Effector memory CD4-positive, alpha-beta T cell (primary cell): ENCODE measurements around the gene RPL13.

Source experiments
- DNase-seq, 3 donors: peaks; one replicate each; pipeline ENCODE4 v3.0.0-alpha.2; 2020
- H3K27ac ChIP-seq: 2 replicates; pipeline ENCODE4 v1.7.0; 2013; ENCODE audit warnings: mild to moderate bottlenecking, low read length, moderate library complexity; ENCODE audit not compliant: insufficient read depth, poor library complexity, severe bottlenecking
- H3K27me3 ChIP-seq: replicated peaks from 2 replicates; pipeline ENCODE4 v1.7.0; 2013; ENCODE audit warnings: mild to moderate bottlenecking, low read length; ENCODE audit not compliant: insufficient read depth, control insufficient read depth, poor library complexity, severe bottlenecking
- H3K36me3 ChIP-seq: 2 replicates; pipeline ENCODE4 v1.7.0; 2013; ENCODE audit warnings: mild to moderate bottlenecking, low read length, moderate library complexity; ENCODE audit not compliant: control insufficient read depth, insufficient read depth
- H3K4me1 ChIP-seq: 2 replicates; pipeline ENCODE4 v1.7.0; 2013; ENCODE audit warnings: low read length, mild to moderate bottlenecking; ENCODE audit not compliant: control insufficient read depth, insufficient read depth, poor library complexity, severe bottlenecking
- H3K4me3 ChIP-seq: 2 replicates; pipeline ENCODE4 v1.7.0; 2013; ENCODE audit warnings: low read length, low read depth, mild to moderate bottlenecking; ENCODE audit not compliant: insufficient read depth, poor library complexity, severe bottlenecking
- H3K9me3 ChIP-seq: 2 replicates; pipeline ENCODE4 v1.7.0; 2013; ENCODE audit warnings: mild to moderate bottlenecking, low read length, moderate library complexity; ENCODE audit not compliant: control insufficient read depth
- total RNA-seq, 3 donors: gene quantifications; one replicate each; lab custom pipeline; 2026; lab: John Stamatoyannopoulos, UW

Gene RPL13
- total RNA-seq = 1,517 to 3,167 (median 2,302) reads per million in 3 donors

DNA sequence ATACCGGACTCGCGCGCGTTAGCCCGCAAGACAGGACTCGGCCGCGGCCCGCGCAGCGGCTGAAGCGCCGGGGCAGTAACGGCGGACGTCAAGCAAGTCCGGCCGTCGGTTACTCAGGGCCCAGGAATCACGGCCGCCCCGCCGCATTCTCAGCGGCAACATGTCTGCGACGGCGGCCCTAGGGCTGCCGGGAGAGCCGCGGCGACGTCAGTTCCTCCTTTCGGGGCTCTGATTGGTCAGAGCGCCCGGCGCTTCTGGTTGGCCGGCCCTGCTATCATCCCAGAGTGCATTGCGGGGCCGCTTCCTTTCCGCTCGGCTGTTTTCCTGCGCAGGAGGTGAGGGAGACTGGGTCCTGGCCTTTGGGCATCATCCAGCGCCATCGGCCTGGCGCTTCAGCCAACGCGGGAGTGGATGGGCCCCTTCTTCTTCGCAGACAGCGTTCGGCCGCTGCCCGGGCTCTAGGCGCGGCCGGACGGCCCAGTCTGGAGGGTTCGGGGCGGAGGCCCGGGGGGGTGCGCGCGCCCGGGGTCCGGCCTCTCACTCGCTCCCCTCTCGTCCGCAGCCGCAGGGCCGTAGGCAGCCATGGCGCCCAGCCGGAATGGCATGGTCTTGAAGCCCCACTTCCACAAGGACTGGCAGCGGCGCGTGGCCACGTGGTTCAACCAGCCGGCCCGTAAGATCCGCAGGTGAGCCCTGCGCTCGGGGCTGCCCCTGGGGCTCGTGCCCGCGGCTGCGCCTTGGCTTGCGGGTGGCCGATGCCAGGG is at the start of gene RPL13:
TSS of gene RPL13 (plus strand) at position 305 of the 764 bp plus-strand sequence. CDS start at position 583, 278 bp downstream.
- DNase-seq = peak; percentile 86 to 89 (median 86)
- Histone ChIP-seq H3K4me3 (peak within 1 kb of the TSS; percentile 70), H3K27me3 (no peaks in the 10 kb centered on the region), H3K4me1 (peaks cover 33% of the 10 kb centered on the region), H3K27ac (peak within 1 kb of the TSS; percentile 92), H3K36me3 (peaks cover 24% of the 10 kb centered on the region), H3K9me3 (no peaks in the 10 kb centered on the region)

DNA sequence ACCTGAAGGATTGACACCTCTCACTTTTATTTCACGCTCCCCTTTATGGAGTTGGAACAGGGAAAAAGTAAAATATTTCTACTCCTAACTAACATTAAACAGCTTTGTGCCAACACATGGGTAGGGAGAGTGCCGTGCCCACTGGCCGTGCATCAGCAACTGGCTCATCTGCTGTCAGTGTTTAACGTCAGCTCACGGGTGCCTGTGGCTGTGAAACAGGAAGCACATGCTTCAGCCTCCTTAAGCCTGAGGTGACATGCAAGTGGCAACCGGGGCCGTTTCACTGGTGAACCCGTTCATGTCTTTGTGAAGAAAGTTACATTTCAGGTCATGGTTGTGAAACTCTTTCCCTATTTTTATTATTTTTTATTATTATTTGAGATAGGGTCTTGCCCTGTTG is 49.1 kb upstream of the RPL13 start:
- no peaks in the 10 kb centered on the region for H3K27me3 ChIP-seq
- H3K27ac ChIP-seq = no peak overlapping the region
- no peak for DNase-seq
- H3K36me3 ChIP-seq = peaks cover 38% of the 10 kb centered on the region
- H3K9me3 ChIP-seq = no peaks in the 10 kb centered on the region
- peaks cover 16% of the 10 kb centered on the region for H3K4me1 ChIP-seq
- H3K4me3 ChIP-seq = no peak overlapping the region

DNA sequence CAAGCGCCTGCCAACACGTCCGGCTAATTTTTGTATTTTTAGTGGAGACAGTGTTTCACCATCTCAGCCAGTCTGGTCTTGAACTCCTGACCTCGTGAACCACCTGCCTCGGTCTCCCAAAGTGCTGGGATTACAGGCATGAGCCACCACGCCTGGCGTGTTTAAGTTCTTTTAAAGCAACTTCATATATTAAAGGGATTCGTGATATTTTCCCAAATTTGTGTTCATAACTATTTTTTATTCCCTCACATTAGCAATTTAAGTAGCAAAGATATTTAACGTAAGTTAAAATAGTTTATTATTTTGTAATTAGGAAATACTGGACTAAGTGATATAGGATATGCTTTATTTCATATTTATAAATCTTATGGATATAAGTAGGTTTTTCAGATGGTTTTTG is 48.0 kb upstream of the RPL13 start:
- H3K4me1 ChIP-seq = peaks cover 8% of the 10 kb centered on the region
- H3K9me3 ChIP-seq = no peaks in the 10 kb centered on the region
- no peak for DNase-seq
- no peaks in the 10 kb centered on the region for H3K27me3 ChIP-seq
- H3K4me3 ChIP-seq = no peak overlapping the region
- no peak overlapping the region for H3K27ac ChIP-seq
- H3K36me3 ChIP-seq = peaks cover 48% of the 10 kb centered on the region

DNA sequence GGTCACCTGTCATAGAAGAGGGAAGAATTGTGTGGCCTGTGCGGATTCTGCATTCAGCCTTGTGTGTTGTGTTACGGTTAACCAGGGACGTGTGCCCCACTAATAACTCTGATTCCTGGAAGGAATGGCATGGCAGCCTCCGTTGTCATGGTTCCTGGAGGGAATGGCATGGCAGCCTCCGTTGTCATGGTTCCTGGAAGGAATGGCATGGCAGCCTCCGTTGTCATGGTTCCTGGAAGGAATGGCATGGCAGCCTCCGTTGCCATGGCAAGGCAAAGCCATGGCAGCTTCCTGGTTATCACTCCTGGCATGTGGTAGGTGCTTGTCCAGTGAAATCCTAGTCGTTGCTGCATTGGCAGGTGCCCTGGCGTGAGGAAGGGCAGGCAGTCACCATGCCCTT is 43.4 kb upstream of the RPL13 start:
- H3K9me3 ChIP-seq = no peaks in the 10 kb centered on the region
- no peak overlapping the region for H3K4me3 ChIP-seq
- peaks cover 65% of the 10 kb centered on the region for H3K36me3 ChIP-seq
- H3K27ac ChIP-seq = no peak overlapping the region
- DNase-seq = no peak
- no peaks in the 10 kb centered on the region for H3K27me3 ChIP-seq
- no peaks in the 10 kb centered on the region for H3K4me1 ChIP-seq

DNA sequence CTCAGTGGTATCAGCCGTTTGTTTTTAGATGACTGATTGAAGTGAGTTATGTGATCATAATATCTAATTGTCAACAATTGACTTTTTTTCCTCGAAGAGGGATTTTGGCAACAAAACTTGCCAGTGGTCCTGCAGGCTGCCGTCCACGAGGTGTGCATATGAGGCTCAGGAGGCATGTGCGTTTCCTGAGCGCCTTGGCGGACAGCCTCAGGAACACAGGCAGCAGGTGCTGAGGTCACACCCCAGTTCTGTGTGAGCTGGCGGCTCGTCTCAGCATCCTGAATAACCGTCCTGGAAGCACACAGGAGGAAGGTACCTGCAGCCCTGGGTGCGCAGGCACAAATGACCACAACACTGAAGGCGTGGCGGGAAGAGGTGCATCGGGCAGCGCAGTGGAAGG is 40.6 kb upstream of the RPL13 start:
- H3K36me3 ChIP-seq = peaks cover 74% of the 10 kb centered on the region

DNA sequence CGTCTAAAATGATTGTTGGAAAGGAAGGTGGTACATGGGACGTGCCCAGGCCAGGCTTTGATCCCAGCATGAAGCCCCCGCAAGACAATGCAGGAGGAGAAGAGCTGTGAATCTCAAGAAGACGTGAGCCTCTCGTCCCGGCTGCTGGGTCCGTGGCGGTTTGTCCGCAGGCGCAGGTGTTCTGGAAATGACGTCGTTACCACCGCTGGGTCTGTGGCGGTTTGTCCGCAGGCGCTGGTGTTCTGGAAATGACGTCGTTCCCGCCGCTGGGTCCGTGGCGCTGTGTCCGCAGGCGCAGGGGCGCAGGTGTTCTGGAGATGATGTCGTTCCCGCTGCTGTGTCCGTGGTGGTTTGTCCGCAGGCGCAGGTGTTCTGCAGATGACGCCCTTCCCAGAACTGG is 38.2 kb upstream of the RPL13 start:
- Histone ChIP-seq H3K27ac (no peak overlapping the region), H3K9me3 (no peaks in the 10 kb centered on the region), H3K4me3 (no peak overlapping the region), H3K36me3 (peaks cover 82% of the 10 kb centered on the region), H3K4me1 (no peaks in the 10 kb centered on the region), H3K27me3 (no peaks in the 10 kb centered on the region)
- DNase-seq = no peak

More for the DNA sequence above, 40.6 kb upstream of the RPL13 start:
- Histone ChIP-seq H3K27ac (no peak overlapping the region), H3K4me3 (no peak overlapping the region), H3K9me3 (no peaks in the 10 kb centered on the region), H3K4me1 (no peaks in the 10 kb centered on the region), H3K27me3 (no peaks in the 10 kb centered on the region)
- DNase-seq = no peak

DNA sequence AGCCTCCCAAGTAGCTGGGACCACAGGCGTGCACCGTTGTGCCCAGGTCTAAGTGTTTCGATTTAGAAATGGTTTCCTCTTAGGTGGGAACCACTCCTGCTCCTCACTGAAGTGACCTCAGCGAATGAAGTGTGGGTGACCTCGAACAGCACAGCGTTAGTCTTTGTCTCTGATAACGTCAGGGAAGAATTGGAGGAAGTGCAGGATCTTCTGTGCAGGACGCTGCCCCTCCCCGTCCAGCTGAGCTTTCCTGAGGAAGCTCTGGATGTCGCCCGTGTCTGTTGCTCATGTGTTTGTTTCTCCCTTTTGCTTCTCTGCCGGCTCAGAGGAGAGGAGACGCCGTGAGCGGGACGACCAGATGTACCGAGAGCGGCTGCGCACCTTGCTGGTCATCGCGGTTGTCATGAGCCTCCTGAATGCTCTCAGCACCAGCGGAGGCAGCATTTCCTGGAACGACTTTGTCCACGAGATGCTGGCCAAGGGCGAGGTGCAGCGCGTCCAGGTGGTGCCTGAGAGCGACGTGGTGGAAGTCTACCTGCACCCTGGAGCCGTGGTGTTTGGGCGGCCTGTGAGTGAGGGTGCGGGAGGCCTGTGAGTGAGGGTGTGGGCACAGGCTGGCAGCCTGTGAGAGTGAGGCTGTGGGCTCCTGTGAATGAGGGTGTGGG is 36.7 kb upstream of the RPL13 start:
- no peak overlapping the region for H3K27ac ChIP-seq
- H3K36me3 ChIP-seq = peaks cover 74% of the 10 kb centered on the region
- no peaks in the 10 kb centered on the region for H3K4me1 ChIP-seq
- H3K9me3 ChIP-seq = no peaks in the 10 kb centered on the region
- DNase-seq = no peak
- H3K27me3 ChIP-seq = no peaks in the 10 kb centered on the region
- H3K4me3 ChIP-seq = no peak overlapping the region

DNA sequence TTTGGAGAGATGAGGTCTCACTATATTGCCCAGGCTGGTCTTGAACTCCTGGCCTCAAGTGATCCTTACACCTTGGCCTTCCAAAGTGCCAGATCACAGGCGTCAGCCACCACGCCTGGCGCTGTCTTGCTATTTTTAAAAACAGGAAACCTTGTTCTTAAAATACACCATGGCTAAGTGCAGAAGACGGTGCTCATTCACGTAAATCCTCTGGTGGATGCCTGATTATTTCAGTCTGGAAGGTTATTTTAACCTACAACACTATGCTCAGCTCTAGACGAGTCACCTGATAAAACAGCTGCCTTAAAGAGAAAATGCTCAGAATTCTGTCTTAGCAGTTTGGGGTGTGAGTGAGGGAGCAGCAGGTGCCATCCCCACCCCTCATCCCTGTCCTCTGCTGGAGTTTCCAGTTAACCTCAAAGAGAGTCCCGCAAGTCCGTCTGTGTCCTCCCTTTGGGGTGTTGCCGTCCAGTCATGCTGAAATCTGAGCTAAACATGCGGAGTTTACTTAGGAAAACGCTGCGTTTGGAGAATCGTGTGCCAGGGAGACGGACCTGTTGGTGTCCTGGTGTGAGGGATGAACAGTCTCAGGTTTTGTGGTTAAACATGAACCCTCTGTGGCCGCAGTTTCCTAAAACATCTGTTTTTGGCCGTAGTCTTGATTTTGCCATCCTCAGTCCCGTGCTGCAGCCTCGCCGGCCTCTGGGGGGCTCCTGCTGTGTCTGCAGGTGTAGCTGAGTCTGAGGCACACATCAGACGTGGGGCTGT is 35.2 kb upstream of the RPL13 start:
- Histone ChIP-seq H3K4me3 (no peak overlapping the region), H3K27ac (no peak overlapping the region), H3K27me3 (no peaks in the 10 kb centered on the region), H3K4me1 (no peaks in the 10 kb centered on the region), H3K36me3 (peaks cover 71% of the 10 kb centered on the region), H3K9me3 (no peaks in the 10 kb centered on the region)
- no peak for DNase-seq

DNA sequence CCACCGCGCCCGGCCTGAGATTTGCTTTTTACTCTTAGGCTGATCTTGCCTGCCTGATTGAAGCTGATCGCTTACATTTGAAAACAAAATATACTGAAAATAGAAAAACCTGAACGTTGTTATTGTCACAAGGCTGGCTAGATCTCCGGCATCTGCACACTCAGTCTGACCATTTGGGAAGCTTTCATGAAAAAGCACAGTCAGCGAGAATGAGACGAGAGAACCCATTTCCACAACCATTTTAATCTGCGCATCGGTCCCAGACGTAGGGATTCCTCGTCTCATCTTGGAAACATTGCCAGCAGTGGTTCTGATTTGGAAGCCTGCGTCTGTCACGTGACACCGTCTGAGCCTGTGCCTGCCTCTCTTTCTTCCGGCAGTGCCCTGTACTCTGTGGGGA is 31.4 kb upstream of the RPL13 start:
- no peak for DNase-seq
- peaks cover 5% of the 10 kb centered on the region for H3K4me1 ChIP-seq
- no peak overlapping the region for H3K4me3 ChIP-seq
- H3K9me3 ChIP-seq = no peaks in the 10 kb centered on the region
- no peak overlapping the region for H3K27ac ChIP-seq
- no peaks in the 10 kb centered on the region for H3K27me3 ChIP-seq
- peaks cover 57% of the 10 kb centered on the region for H3K36me3 ChIP-seq
